HepG2 (cell line): ENCODE data around the gene SPRED2. TPM values are rescaled to one million over a fixed set of nuclear protein-coding genes. Genes with fewer than 3 reads are reported as not detected.

Experiments
- CEBPZ ChIP-seq: IDR thresholded peaks from 2 replicates; pipeline ENCODE4 v1.6.1; 2012; ENCODE audit warnings: low read length, improper control_type of control experiment
- CENPT ChIP-seq: sonication (generic); formaldehyde crosslinking; IDR thresholded peaks from 2 replicates; pipeline ENCODE4 v1.8.0; 2022; ENCODE audit warnings: low read depth, mild to moderate bottlenecking, moderate library complexity, missing genetic modification reagents
- HOXA5 ChIP-seq: sonication (generic); formaldehyde crosslinking; IDR thresholded peaks from 2 replicates; pipeline ENCODE4 v1.4.0; 2020; ENCODE audit warnings: missing genetic modification reagents
- MBD4 ChIP-seq: IDR thresholded peaks from 2 replicates; pipeline ENCODE4 v1.6.1; 2012; ENCODE audit warnings: low read length, inconsistent platforms, borderline replicate concordance
- NR2F6 ChIP-seq, 2 experiments: IDR thresholded peaks; 2 replicates each; pipeline ENCODE4 v1.6.1; 2016; ENCODE audit warnings: antibody characterized with exemption in 1 of 2, mild to moderate bottlenecking in 1 of 2
- PAF1 ChIP-seq: IDR thresholded peaks from 2 replicates; pipeline ENCODE4 v1.6.1; 2016; ENCODE audit warnings: missing genetic modification reagents, missing compliant biosample characterization
- SNAPC2 ChIP-seq: sonication (generic); formaldehyde crosslinking; IDR thresholded peaks from 2 replicates; pipeline ENCODE4 v1.8.1; 2022; ENCODE audit warnings: mild to moderate bottlenecking, missing genetic modification reagents
- SPEN ChIP-seq: sonication (generic); formaldehyde crosslinking; IDR thresholded peaks from 2 replicates; pipeline ENCODE4 v1.5.1; 2020; ENCODE audit warnings: low read depth, mild to moderate bottlenecking, missing genetic modification reagents
- ZMAT3 ChIP-seq: sonication (generic); formaldehyde crosslinking; conservative IDR thresholded peaks from 2 replicates; pipeline ENCODE4 v1.7.0; 2021; ENCODE audit warnings: missing genetic modification reagents
- ZNF235 ChIP-seq: sonication (generic); formaldehyde crosslinking; IDR thresholded peaks from 2 replicates; pipeline ENCODE4 v1.8.1; 2023; ENCODE audit warnings: mild to moderate bottlenecking, missing genetic modification reagents, borderline replicate concordance
- ZNF280D ChIP-seq: sonication (generic); formaldehyde crosslinking; IDR thresholded peaks from 2 replicates; pipeline ENCODE4 v1.5.1; 2020; ENCODE audit warnings: mild to moderate bottlenecking, missing genetic modification reagents
- ZNF383 ChIP-seq: sonication (generic); formaldehyde crosslinking; IDR thresholded peaks from 2 replicates; pipeline ENCODE4 v1.4.0; 2020; ENCODE audit warnings: missing genetic modification reagents, mild to moderate bottlenecking, borderline replicate concordance
- ZNF572 ChIP-seq: sonication (generic); formaldehyde crosslinking; IDR thresholded peaks from 2 replicates; pipeline ENCODE4 v1.5.1; 2020; ENCODE audit warnings: mild to moderate bottlenecking, missing genetic modification reagents
- ZNF891 ChIP-seq: sonication (generic); formaldehyde crosslinking; IDR thresholded peaks from 2 replicates; pipeline ENCODE4 v1.5.0; 2020; ENCODE audit warnings: mild to moderate bottlenecking, missing genetic modification reagents
- polyA plus RNA-seq, 8 experiments: library from polyadenylated mRNA; depleted of rRNA in 3 of 8; stranded (reverse) in 7 of 8; unstranded in 1 of 8; fragments of >200 nt; fragmentation: Illumina TruSeq in 4 of 8; extraction: Trizol in 4 of 8; gene quantifications; 2 replicates each; pipeline versions ENCODE4 v1.2.1 to v1.2.3, GENCODE V29; 2011 to 2016; ENCODE audit warnings: low read depth in 4 of 8, missing spikeins in 1 of 8, mixed read lengths in 1 of 8; ENCODE audit not compliant: insufficient read depth in 1 of 8
- total RNA-seq, 5 experiments: library from RNA; depleted of rRNA; stranded (reverse); fragments of >200 nt; fragmentation: Illumina TruSeq; extraction: Trizol; gene quantifications; 2 replicates each; pipeline ENCODE4 v1.2.3, GENCODE V29; 2016; ENCODE audit warnings: low read depth in 1 of 5
- TF ChIP-seq, protein P1 (sequence below): sonication (generic); formaldehyde crosslinking; IDR thresholded peaks from 2 replicates; pipeline ENCODE4 v1.9.0; 2021; ENCODE audit warnings: missing genetic modification reagents, borderline replicate concordance
- TF ChIP-seq, protein P2 (sequence below): sonication (generic); formaldehyde crosslinking; IDR thresholded peaks from 2 replicates; pipeline ENCODE4 v1.4.0; 2020; ENCODE audit warnings: low read depth, mild to moderate bottlenecking, missing genetic modification reagents
- TF ChIP-seq, protein P3 (sequence below): sonication (generic); formaldehyde crosslinking; IDR thresholded peaks from 2 replicates; pipeline ENCODE4 v1.8.1; 2022; ENCODE audit warnings: mild to moderate bottlenecking, missing genetic modification reagents
- TF ChIP-seq, protein P4 (sequence below): conservative IDR thresholded peaks from 2 replicates; pipeline ENCODE4 v1.6.1; 2018; ENCODE audit warnings: missing genetic modification reagents

Gene SPRED2
- total and polyA plus RNA-seq, 2 of the 13 experiments (the other 11 are each of a cell fraction or from before 2014, with no cell fraction given): 13.0 to 37.0 TPM

DNA sequence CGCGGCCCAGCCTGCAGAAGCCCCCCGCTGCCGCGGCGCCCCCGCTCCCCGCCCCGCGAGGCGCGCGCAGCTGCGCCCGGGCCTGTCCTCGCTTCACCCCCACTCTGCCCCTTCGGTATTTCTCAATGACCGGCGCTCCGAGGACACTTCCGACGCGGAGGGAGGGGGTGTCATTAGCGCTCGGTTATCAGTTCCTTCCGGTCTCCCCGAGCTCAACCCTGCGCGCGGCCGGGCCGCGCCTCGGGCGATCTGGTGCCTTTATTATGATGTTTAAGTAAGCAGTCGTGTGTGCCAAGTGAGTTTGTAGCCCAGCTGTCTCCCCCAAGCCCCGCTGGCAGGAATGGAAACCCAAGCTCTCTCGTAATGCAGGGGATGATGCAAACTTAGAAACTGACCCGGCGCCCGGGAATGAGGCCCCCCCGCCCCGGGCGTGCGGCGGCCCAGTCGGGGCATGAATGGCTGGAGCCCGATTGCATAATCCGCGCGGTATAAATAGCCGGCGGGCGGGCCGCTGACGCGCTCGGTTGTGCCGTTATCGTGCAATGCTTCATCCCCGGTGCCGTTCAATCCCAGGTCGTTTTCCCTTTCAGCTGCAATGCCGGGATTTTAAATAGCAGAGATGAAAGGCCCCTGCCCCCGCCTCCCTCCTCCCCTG, 3.9 kb upstream of the SPRED2 start (continued):
- no peak for TF ChIP-seq CEBPZ
- TF ChIP-seq, protein P1, sequence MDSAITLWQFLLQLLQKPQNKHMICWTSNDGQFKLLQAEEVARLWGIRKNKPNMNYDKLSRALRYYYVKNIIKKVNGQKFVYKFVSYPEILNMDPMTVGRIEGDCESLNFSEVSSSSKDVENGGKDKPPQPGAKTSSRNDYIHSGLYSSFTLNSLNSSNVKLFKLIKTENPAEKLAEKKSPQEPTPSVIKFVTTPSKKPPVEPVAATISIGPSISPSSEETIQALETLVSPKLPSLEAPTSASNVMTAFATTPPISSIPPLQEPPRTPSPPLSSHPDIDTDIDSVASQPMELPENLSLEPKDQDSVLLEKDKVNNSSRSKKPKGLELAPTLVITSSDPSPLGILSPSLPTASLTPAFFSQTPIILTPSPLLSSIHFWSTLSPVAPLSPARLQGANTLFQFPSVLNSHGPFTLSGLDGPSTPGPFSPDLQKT (CRISPR knock-in tag): no peak
- peak; percentile 97 for TF ChIP-seq HOXA5 (CRISPR knock-in tag)
- TF ChIP-seq, protein P2, sequence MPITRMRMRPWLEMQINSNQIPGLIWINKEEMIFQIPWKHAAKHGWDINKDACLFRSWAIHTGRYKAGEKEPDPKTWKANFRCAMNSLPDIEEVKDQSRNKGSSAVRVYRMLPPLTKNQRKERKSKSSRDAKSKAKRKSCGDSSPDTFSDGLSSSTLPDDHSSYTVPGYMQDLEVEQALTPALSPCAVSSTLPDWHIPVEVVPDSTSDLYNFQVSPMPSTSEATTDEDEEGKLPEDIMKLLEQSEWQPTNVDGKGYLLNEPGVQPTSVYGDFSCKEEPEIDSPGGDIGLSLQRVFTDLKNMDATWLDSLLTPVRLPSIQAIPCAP (CRISPR knock-in tag): no peak
- TF ChIP-seq CENPT (CRISPR knock-in tag): no peak
- TF ChIP-seq ZMAT3 (CRISPR knock-in tag): peak; percentile 67; the same call in 1 of the 2 replicates
- no peak for TF ChIP-seq MBD4
- peak; percentile 54 for TF ChIP-seq SPEN
- TF ChIP-seq, protein P3, sequence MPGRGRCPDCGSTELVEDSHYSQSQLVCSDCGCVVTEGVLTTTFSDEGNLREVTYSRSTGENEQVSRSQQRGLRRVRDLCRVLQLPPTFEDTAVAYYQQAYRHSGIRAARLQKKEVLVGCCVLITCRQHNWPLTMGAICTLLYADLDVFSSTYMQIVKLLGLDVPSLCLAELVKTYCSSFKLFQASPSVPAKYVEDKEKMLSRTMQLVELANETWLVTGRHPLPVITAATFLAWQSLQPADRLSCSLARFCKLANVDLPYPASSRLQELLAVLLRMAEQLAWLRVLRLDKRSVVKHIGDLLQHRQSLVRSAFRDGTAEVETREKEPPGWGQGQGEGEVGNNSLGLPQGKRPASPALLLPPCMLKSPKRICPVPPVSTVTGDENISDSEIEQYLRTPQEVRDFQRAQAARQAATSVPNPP (CRISPR knock-in tag): peak; percentile 87
- no peak for TF ChIP-seq ZNF891 (CRISPR knock-in tag)
- TF ChIP-seq ZNF383 (CRISPR knock-in tag): 0 out of 2 replicates have a peak, but pooled peaks have one; percentile 3
- no peak for TF ChIP-seq PAF1 (CRISPR knock-in tag)
- 0 out of 2 replicates have a peak, but pooled peaks have one; percentile 66 for TF ChIP-seq ZNF572 (CRISPR knock-in tag)
- no peak for TF ChIP-seq ZNF235 (CRISPR knock-in tag)
- TF ChIP-seq, protein P4, sequence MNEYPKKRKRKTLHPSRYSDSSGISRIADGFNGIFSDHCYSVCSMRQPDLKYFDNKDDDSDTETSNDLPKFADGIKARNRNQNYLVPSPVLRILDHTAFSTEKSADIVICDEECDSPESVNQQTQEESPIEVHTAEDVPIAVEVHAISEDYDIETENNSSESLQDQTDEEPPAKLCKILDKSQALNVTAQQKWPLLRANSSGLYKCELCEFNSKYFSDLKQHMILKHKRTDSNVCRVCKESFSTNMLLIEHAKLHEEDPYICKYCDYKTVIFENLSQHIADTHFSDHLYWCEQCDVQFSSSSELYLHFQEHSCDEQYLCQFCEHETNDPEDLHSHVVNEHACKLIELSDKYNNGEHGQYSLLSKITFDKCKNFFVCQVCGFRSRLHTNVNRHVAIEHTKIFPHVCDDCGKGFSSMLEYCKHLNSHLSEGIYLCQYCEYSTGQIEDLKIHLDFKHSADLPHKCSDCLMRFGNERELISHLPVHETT (CRISPR knock-in tag): peak; percentile 96
- peak; percentile 61 for TF ChIP-seq NR2F6 (IDR thresholded peaks at IDR 0.05)
- peak; percentile 62; the same call in 1 of the 2 replicates for TF ChIP-seq NR2F6 (CRISPR knock-in tag; IDR thresholded peaks at IDR 0.05)
- TF ChIP-seq SNAPC2 (CRISPR knock-in tag): peak; percentile 82; the same call in 1 of the 2 replicates
- no peak for TF ChIP-seq ZNF280D
